Right renal cortex interstitium (tissue), 3 donors: ENCODE data around the gene ZSWIM4. TPM values are rescaled to one million over a fixed set of nuclear protein-coding genes. Genes with fewer than 3 reads are reported as not detected.
A peak's percentile ranks its signal among the peaks of the same experiment; 100 is the strongest.
"Not testable (repeated sequence)": the region's sequence is repeated elsewhere in the genome, so short reads cannot be mapped to it uniquely, and the experiment has no call there.

Experiments
- DNase-seq, 3 donors: peaks; one replicate each; pipeline ENCODE4 v3.0.0-alpha.2; 2013; ENCODE audit warnings: low read depth in 3 of 3, low spot score in 2 of 3
- polyA plus RNA-seq, 3 donors: library from polyadenylated mRNA; unstranded; fragments of 120-200 nt; gene quantifications; one replicate each; pipeline ENCODE4 v1.2.1, GENCODE V29; 2013; ENCODE audit not compliant: insufficient read length in 3 of 3

The ZSWIM4 gene
- polyA plus RNA-seq, result 1 to 10 TPM; 5.3 to 6.8 (median 6.1) TPM

DNA sequence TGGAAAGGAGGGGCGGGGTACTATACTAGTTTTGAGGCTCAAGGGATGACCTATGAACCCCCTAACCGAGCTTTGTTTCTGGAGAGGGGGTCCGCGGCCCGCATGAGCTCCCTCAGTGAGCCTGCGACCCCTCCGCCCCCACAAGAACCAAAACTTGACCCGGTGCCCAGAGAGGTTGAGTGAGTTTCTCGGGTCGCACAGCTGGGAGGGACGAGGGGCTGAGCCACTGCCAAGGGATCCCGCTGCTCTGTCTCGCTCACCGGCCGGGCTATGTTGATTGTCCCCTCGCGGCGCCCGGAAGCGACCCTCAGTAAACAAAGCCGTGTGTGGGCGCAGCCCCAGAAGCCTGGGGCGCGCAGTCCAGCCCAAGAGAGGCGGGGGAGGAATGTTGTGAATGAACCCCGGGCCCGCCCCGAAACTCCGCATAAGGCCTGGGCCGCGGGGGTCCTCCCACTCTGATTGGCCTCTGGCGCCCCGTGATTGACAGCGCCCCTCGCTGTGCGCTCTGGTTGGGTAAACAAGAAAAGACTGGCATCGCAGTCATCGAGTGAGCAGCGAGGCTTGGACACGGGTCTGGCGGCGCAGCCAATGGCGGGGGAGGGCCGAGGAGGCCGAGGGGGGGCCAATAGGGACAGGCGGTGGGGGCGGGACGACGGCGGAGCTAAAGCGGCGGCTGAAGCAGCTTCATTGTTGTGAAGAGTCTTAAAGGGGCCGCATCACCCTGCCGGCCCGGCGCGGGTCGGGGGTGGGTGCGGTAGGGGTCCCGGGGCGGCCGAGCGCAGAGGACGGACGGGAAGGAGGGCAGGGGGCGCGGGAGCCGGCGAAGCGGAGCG is at the start of gene ZSWIM4:
Gene ZSWIM4, plus strand, starts transcription at position 687 of the 833 bp plus-strand sequence. CDS start 206 bp downstream, outside the sequence.
- DNase-seq, result peak; percentile 94 to 99 (median 97)

GRCh38 chr19:13747098-13747453 is 48.2 kb upstream of the ZSWIM4 start:
- no peak for DNase-seq

DNA sequence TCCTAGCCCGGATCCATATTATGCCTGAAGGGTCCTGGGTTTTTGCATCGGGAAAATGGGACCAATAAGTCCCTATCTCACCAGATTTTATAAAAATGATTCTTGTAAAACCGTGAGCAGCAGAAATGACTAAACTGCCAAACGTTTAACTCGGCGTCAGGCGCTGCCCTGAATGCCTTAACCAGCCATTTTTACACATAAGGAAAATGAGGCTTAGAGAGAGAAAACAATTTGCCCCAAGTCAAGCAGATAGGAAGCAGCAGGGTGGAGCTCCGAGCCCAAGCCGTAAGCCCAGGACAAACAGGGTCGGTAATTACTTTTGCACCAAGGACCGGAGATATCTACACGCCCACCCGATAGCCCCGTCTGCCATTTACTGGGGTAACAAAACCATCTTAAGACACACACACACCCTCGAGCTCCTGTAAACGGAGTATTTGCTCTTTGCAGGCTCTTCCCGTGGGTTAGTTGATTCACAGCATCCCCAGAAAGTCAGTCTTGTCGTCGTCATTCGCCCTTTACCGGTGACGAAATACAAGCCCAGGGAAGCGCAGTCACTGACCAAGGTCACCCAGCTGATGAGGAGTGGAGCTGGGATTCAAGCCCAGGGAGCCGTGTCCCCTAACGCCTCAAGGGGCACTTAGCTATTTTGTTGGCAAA is 46.9 kb upstream of the ZSWIM4 start:
- no peak for DNase-seq

DNA sequence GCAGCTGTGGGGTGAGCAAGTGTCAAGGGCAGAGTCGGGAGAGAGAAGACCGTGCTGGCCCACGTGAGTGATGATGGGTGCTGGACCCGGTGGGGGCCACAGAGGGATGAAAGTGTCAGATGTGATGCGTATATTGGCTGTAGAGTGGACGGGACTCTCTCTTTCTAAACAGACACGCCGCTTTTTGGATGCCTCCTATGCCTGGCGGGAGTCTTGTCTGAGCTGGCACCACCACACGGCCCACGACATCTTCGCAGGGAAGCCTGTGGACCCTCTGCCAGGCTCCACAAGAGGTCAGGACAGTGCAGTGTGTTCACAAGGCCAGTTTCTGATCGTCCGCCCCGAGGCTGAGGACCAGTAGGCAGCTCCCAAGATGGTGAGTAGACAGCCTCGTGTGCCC is 43.8 kb upstream of the ZSWIM4 start:
- no peak for DNase-seq

- not testable (repeated sequence) for DNase-seq
These were observed 41.6 kb upstream of the ZSWIM4 start for GRCh38 chr19:13753622-13754021.

GRCh38 chr19:13756210-13756609 is 39.0 kb upstream of the ZSWIM4 start:
- DNase-seq, result no peak

- DNase-seq, result no peak
These were observed 37.2 kb upstream of the ZSWIM4 start for GRCh38 chr19:13757805-13758772.

- DNase-seq, result no peak
These were observed 36.4 kb upstream of the ZSWIM4 start for GRCh38 chr19:13758795-13759194.

DNA sequence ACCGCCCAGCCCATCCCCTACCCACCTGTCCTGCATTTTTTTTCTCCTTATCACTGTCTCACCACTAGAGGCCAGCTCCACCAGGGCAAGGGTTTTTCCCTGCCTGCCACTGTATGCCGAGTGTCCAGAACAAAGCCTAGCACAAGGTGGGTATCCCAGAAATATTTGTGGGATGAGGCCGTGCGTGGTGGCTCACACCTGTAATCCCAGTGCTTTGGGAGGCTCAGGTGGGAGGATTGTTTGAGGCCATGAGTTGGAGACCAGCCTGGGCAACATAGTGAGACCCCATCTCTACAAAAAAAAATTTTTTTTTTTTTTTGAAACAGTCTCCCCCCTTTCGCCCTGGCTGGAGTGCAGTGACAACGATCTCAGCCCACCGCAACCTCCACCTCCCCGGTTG is 33.8 kb upstream of the ZSWIM4 start:
- no peak for DNase-seq

DNA sequence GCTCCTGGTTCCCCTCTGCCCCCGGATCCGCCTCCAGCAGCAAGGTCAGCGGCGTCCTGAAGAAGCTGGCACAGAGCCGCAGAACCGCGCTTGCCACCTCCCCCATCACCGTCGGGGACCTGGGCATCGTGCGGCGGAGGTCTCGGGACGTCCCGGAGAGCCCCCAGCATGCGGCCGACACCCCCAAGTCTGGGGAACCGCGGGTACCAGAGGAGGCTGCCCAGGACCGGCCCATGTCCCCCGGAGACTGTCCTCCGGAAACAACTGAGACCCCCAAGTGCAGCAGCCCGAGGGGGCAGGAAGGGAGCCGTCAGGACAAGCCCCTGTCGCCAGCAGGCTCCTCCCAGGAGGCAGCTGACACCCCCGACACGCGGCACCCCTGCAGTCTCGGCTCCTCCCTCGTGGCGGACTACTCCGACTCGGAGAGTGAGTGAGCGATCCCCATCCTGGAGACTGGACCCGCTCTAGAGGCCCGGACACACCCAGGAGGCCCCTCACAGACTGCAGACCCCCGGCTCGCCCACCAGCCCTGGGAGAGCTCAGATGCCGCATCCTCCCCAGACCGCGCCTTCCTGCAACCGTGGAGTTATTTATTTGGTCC is 32.5 kb upstream of the ZSWIM4 start:
- DNase-seq, result no peak

- DNase-seq, result no peak
These were observed 32.0 kb upstream of the ZSWIM4 start for GRCh38 chr19:13763265-13763664.

DNA sequence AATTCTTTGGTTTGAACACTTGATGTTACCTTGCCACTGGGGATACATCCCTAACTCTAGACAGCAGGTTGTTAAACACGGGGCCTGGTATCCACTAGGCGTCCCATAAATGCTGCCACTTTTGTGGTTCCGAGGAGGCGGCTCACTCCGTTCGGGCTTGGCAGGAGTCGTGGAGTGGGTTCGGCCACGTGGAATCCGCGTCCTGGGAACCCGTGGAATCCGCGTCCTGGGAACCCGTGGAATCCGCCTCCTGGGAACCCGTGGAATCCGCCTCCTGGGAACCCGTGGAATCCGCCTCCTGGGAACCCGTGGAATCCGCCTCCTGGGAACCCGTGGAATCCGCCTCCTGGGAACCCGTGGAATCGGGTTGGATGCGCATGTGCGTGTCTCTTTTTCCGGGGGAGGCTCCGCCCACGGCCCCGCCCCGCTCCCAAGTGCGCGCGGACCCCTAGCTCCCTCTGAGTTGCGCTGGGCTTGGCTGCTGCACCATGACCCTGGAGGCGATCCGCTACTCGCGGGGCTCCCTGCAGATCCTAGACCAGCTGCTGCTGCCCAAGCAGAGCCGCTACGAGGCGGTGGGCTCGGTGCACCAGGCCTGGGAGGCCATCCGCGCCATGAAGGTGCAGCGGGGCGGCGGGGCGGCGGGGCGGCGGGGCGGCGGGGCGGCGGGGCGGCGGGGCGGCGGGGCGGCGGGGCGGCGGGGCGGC is 31.0 kb upstream of the ZSWIM4 start, which contains the start of gene MRI1:
Gene MRI1, plus strand, starts transcription at position 422 of the 707 bp plus-strand sequence. Its CDS starts 67 bp downstream, at position 489.
- DNase-seq, result peak in 1 of 3 donors; percentile 57

DNA sequence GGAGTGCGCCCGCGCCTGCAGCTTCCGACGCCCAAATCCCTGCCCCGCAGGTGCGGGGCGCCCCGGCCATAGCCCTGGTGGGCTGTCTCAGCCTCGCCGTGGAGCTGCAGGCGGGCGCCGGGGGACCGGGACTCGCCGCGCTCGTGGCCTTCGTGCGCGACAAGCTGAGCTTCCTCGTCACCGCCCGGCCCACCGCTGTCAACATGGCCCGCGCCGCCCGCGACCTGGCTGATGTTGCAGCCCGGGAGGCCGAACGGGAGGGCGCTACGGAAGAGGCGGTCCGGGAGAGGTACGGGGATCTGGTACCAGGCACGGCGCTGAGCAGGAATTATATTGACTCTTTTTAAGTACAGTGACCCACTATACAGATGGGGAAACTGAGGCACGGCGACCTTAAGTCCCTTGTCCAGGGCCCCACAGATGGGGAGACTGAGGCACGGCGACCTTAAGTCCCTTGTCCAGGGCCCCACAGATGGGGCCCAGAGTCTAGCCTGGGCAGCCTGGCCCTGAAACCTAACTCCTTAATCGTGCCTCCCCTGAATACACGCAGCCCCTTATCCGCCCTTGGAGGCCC is 30.3 kb upstream of the ZSWIM4 start:
- no peak for DNase-seq

- DNase-seq, result no peak
These were observed 29.7 kb upstream of the ZSWIM4 start for GRCh38 chr19:13765395-13766094.

DNA sequence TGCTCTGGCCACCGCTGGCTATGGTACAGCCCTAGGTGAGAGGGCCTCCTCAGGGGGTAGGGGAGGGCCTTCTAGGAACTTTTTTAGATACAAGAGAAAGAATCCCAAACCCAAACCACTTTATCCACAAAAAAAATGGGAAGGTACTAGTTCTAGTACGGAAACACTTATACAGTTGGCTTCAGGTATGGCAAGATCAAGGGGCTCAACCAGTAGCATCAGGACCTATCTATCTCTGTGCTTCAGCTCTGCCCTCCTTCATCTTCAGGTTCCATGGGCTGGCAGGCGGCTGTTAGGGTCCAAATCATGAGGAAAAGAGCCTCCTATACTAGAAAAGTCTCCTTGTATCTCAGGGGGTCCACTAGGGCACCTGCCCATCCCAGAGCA is 29.2 kb upstream of the ZSWIM4 start:
- no peak for DNase-seq

DNA sequence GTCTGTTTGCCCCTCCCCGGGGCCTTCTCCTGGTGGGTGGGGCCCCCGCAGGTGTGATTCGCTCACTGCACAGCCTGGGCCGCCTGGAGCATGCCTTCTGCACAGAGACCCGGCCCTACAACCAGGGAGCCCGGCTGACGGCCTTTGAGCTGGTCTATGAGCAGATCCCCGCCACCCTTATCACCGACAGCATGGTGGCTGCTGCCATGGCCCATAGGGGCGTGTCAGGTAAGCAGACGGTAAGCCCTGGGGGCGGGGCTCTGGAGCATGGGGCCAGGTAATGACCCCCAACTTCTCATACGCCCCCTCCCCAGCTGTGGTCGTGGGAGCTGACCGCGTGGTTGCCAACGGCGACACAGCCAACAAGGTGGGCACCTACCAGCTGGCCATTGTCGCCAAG is 26.7 kb upstream of the ZSWIM4 start:
- no peak for DNase-seq

- DNase-seq, result no peak
These were observed 25.1 kb upstream of the ZSWIM4 start for GRCh38 chr19:13770013-13770635.
